Caco-2 (cell line): ENCODE measurements around the gene GPR37L1. TPM values are rescaled to one million over a fixed set of nuclear protein-coding genes. Genes with fewer than 3 reads are reported as not detected.

Source experiments
- BruUV-seq: library from RNA; stranded (reverse); fragments of 400-500 nt; replicated peaks from 2 replicates; lab custom pipeline; 2021; lab: Mats Ljungman, UMichigan
- CTCF ChIA-PET: fragments of 300-600 bp; sonication (Branson Sonifier 250); formaldehyde crosslinking; loops from one replicate; lab custom pipeline; 2022; ENCODE audit warnings: antibody characterized with exemption; lab: Charles Lee
- POLR2A ChIA-PET: fragments of 300-600 bp; sonication (Branson Sonifier 250); formaldehyde crosslinking; loops from one replicate; lab custom pipeline; 2022; ENCODE audit warnings: antibody characterized with exemption; lab: Charles Lee
- DNase-seq, 2 experiments: peaks; one replicate each; pipeline versions ENCODE4 v3.0.0 to v3.0.0-alpha.2; 2020 to 2022
- H3K27me3 ChIP-seq: replicated peaks from 2 replicates; pipeline ENCODE4 v1.6.0; 2011; ENCODE audit warnings: low read length; ENCODE audit not compliant: control insufficient read depth, insufficient read depth
- H3K36me3 ChIP-seq: 2 replicates; pipeline ENCODE4 v1.5.1; 2011; ENCODE audit warnings: low read length; ENCODE audit not compliant: control insufficient read depth, insufficient read depth
- H3K4me1 ChIP-seq: fragments of 250-450 bp; sonication (Bioruptor Pico); 2 replicates; pipeline ENCODE4 v1.5.1; 2020; ENCODE audit warnings: mild to moderate bottlenecking
- H3K4me3 ChIP-seq: 2 replicates; pipeline ENCODE4 v1.5.1; 2011; ENCODE audit warnings: low read depth, mild to moderate bottlenecking, control low read depth, low read length
- H3K9me3 ChIP-seq: fragments of 250-450 bp; sonication (Bioruptor Pico); 2 replicates; pipeline ENCODE4 v1.5.1; 2020; ENCODE audit warnings: mild to moderate bottlenecking, moderate library complexity
- H3K27ac Mint-ChIP-seq: one replicate; pipeline ENCODE4 v1.8.0; 2022; ENCODE audit warnings: mixed read lengths; ENCODE audit not compliant: unreplicated experiment
- H3K27me3 Mint-ChIP-seq: one replicate; pipeline ENCODE4 v1.8.0; 2022; ENCODE audit warnings: mixed read lengths; ENCODE audit not compliant: insufficient read depth, unreplicated experiment
- H3K36me3 Mint-ChIP-seq: one replicate; pipeline ENCODE4 v1.8.0; 2022; ENCODE audit warnings: mild to moderate bottlenecking, mixed read lengths; ENCODE audit not compliant: insufficient read depth, unreplicated experiment
- H3K4me1 Mint-ChIP-seq: one replicate; pipeline ENCODE4 v1.8.0; 2022; ENCODE audit warnings: low read depth, mixed read lengths; ENCODE audit not compliant: unreplicated experiment
- H3K4me3 Mint-ChIP-seq: one replicate; pipeline ENCODE4 v1.8.0; 2022; ENCODE audit warnings: mild to moderate bottlenecking, moderate library complexity, mixed read lengths; ENCODE audit not compliant: unreplicated experiment
- H3K9me3 Mint-ChIP-seq: one replicate; pipeline ENCODE4 v1.8.0; 2022; ENCODE audit warnings: mixed read lengths; ENCODE audit not compliant: unreplicated experiment
- CTCF ChIP-seq, 2 experiments: fragments of 200-600 bp in 1 of 2; IDR thresholded peaks; 1 replicate in 1 of 2; 2 replicates in 1 of 2; pipeline versions ENCODE4 v1.5.1 to v1.8.0; 2011 to 2022; ENCODE audit warnings: antibody characterized with exemption in 1 of 2, control low read depth in 1 of 2, inconsistent platforms in 1 of 2, low read depth in 1 of 2, low read length in 1 of 2, mild to moderate bottlenecking in 1 of 2, moderate library complexity in 1 of 2; ENCODE audit not compliant: insufficient read depth in 1 of 2, severe bottlenecking in 1 of 2, unreplicated experiment in 1 of 2
- intact Hi-C: fragments of 100-400 bp; cut with micrococcal nuclease; formaldehyde crosslinking; loops from one replicate; pipeline ENCODE4 v1.10.0; 2022; ENCODE audit not compliant: unreplicated experiment
- total RNA-seq: library from RNA; stranded (reverse); gene quantifications from 2 replicates; pipeline ENCODE4 v1.2.3, GENCODE V29; 2022

Gene GPR37L1
- total RNA-seq, 1 experiment from 2014 or later = 0.07 TPM

- Mint-ChIP-seq H3K27me3 (no peaks in the 10 kb centered on the region), H3K4me1 (peaks cover 11% of the 10 kb centered on the region), H3K4me3 (no peak overlapping the region), H3K36me3 (no peaks in the 10 kb centered on the region), H3K9me3 (no peaks in the 10 kb centered on the region), H3K27ac (no peak overlapping the region)
- no peak for TF ChIP-seq CTCF (IDR thresholded peaks at IDR 0.05; ENCODE audit: insufficient read depth in 1 of 2, low read depth in 1 of 2, low read length in 1 of 2, severe bottlenecking in 1 of 2, unreplicated experiment in 1 of 2)
- no peaks in the 10 kb centered on the region for H3K9me3 ChIP-seq
- H3K36me3 ChIP-seq = peaks cover 2% of the 10 kb centered on the region
- peaks cover 10% of the 10 kb centered on the region for H3K4me1 ChIP-seq
- H3K27me3 ChIP-seq = no peaks in the 10 kb centered on the region
- intact Hi-C loops = no loop called here
- no TSS peak for BruUV-seq
- ChIA-PET CTCF (no interaction called here), POLR2A (no interaction called here)
- no peak for DNase-seq
- H3K4me3 ChIP-seq = no peak overlapping the region
Observed at GRCh38 chr1:202146279-202146678, 23.6 kb downstream of the GPR37L1 start.

GRCh38 chr1:202146993-202147392 lies 24.3 kb downstream of the GPR37L1 start:
- ChIA-PET POLR2A (no interaction called here), CTCF (no interaction called here)
- H3K27ac Mint-ChIP-seq = no peak overlapping the region
- Histone ChIP-seq H3K4me3 (no peak overlapping the region), H3K27me3 (no peaks in the 10 kb centered on the region), H3K9me3 (no peaks in the 10 kb centered on the region), H3K4me1 (peaks cover 10% of the 10 kb centered on the region), H3K36me3 (peaks cover 2% of the 10 kb centered on the region)
- no TSS peak for BruUV-seq
- no peak for DNase-seq
- TF ChIP-seq CTCF (IDR thresholded peaks at IDR 0.05; ENCODE audit: insufficient read depth in 1 of 2, low read depth in 1 of 2, low read length in 1 of 2, severe bottlenecking in 1 of 2, unreplicated experiment in 1 of 2) = no peak
- no peaks in the 10 kb centered on the region for H3K9me3 Mint-ChIP-seq
- H3K4me1 Mint-ChIP-seq = peaks cover 11% of the 10 kb centered on the region
- no peaks in the 10 kb centered on the region for H3K36me3 Mint-ChIP-seq
- no peaks in the 10 kb centered on the region for H3K27me3 Mint-ChIP-seq
- intact Hi-C loops = no loop called here
- H3K4me3 Mint-ChIP-seq = no peak overlapping the region

GRCh38 chr1:202148391-202148790 lies 25.7 kb downstream of the GPR37L1 start:
- POLR2A ChIA-PET = no interaction called here
- Histone ChIP-seq H3K27me3 (no peaks in the 10 kb centered on the region), H3K4me1 (peaks cover 2% of the 10 kb centered on the region; the same call in 1 of the 2 replicates), H3K4me3 (no peak overlapping the region), H3K36me3 (no peaks in the 10 kb centered on the region), H3K9me3 (no peaks in the 10 kb centered on the region)
- no TSS peak for BruUV-seq
- no peaks in the 10 kb centered on the region for H3K9me3 Mint-ChIP-seq
- H3K27me3 Mint-ChIP-seq = no peaks in the 10 kb centered on the region
- H3K27ac Mint-ChIP-seq = no peak overlapping the region
- H3K36me3 Mint-ChIP-seq = no peaks in the 10 kb centered on the region
- H3K4me1 Mint-ChIP-seq = peaks cover 4% of the 10 kb centered on the region
- intact Hi-C loops = no loop called here
- no peak for TF ChIP-seq CTCF (IDR thresholded peaks at IDR 0.05; ENCODE audit: insufficient read depth in 1 of 2, low read depth in 1 of 2, low read length in 1 of 2, severe bottlenecking in 1 of 2, unreplicated experiment in 1 of 2)
- H3K4me3 Mint-ChIP-seq = no peak overlapping the region
- no peak for DNase-seq
- CTCF ChIA-PET = no interaction called here
